ENCODE results near the gene PHOX2A. TPM values are rescaled to one million over a fixed set of nuclear protein-coding genes. Genes with fewer than 3 reads are reported as not detected.
A peak's percentile ranks its signal among the peaks of the same experiment; 100 is the strongest.

PHOX2A gene
- total RNA-seq (2021) (not detected in 2 replicates), Bru-seq, nascent RNA (not detected), BruChase-seq, experiment 1, labeled RNA remaining after a 2-hour chase (not detected), BruChase-seq, experiment 2, labeled RNA remaining after a 6-hour chase (not detected)
- long read RNA-seq = 0 reads

GRCh38 chr11:72244060-72244360 lies at the start of gene PHOX2A:
TSS of gene PHOX2A (minus strand) at chr11:72244176. CDS start at chr11:72244004, 172 bp downstream.
- intact Hi-C loops (cut with micrococcal nuclease; ENCODE audit: unreplicated experiment) = no loop called here
- peaks cover 90% of the 10 kb centered on the region for H3K27me3 ChIP-seq (replicated peaks; ENCODE audit: insufficient read depth, low read depth, low read length, poor library complexity)

GRCh38 chr11:72293391-72293790 lies 49.4 kb upstream of the PHOX2A start:
- CTCF ChIA-PET = no interaction called here
- intact Hi-C loops (cut with micrococcal nuclease; ENCODE audit: unreplicated experiment) = loop anchor here (5.0 kb wide), 1 partner anchor 119 kb away; no protein-coding TSS in a partner anchor
- no peaks in the 10 kb centered on the region for H3K4me1 ChIP-seq (ENCODE audit: insufficient read depth, low read length, poor library complexity, severe bottlenecking)
- no peaks in the 10 kb centered on the region for H3K36me3 ChIP-seq (ENCODE audit: insufficient read depth, low read length, poor library complexity, severe bottlenecking)
- H3K27ac ChIP-seq (ENCODE audit: low read depth, low read length, poor library complexity, severe bottlenecking) = no peak overlapping the region
- POLR2A ChIA-PET (ENCODE audit: low non-redundant PET) = interaction anchor here (0.6 kb wide), 1 partner anchor 85 kb away, joined by 3 read pairs; no protein-coding TSS in a partner anchor
- no peak overlapping the region for H3K4me3 ChIP-seq (ENCODE audit: low read depth, low read length, poor library complexity, severe bottlenecking)
- no peak for TF ChIP-seq EZH2 (IDR thresholded peaks at IDR 0.05; ENCODE audit: borderline replicate concordance, low read depth, low read length, poor library complexity, severe bottlenecking)
- TF ChIP-seq CTCF (conservative IDR thresholded peaks at IDR 0.05; ENCODE audit: low read depth, low read length) = no peak
- no peak for DNase-seq (ENCODE audit: low spot score)
- H3K27me3 ChIP-seq (replicated peaks; ENCODE audit: insufficient read depth, low read depth, low read length, poor library complexity) = no peaks in the 10 kb centered on the region
- no TSS peak for BruUV-seq (replicated peaks)
- no peaks in the 10 kb centered on the region for H3K9me3 ChIP-seq (ENCODE audit: low read depth, low read length, poor library complexity, severe bottlenecking)

More at GRCh38 chr11:72244060-72244360, at the start of gene PHOX2A:
- no TSS peak for BruUV-seq (replicated peaks)
- no peaks in the 10 kb centered on the region for H3K9me3 ChIP-seq (ENCODE audit: low read depth, low read length, poor library complexity, severe bottlenecking)
- H3K4me1 ChIP-seq (ENCODE audit: insufficient read depth, low read length, poor library complexity, severe bottlenecking) = no peaks in the 10 kb centered on the region
- no peak for DNase-seq (ENCODE audit: low spot score)
- ChIA-PET POLR2A (ENCODE audit: low non-redundant PET) (no interaction called here), CTCF (interaction anchor here (0.5 kb wide), 1 partner anchor 108 kb away, joined by 3 read pairs; no protein-coding TSS in a partner anchor)
- no peak within 1 kb of the TSS for H3K27ac ChIP-seq (ENCODE audit: low read depth, low read length, poor library complexity, severe bottlenecking)
- peak within 1 kb of the TSS; percentile 20 for H3K4me3 ChIP-seq (ENCODE audit: low read depth, low read length, poor library complexity, severe bottlenecking)
- TF ChIP-seq CTCF (conservative IDR thresholded peaks at IDR 0.05; ENCODE audit: low read depth, low read length) = no peak
- TF ChIP-seq EZH2 (IDR thresholded peaks at IDR 0.05; ENCODE audit: borderline replicate concordance, low read depth, low read length, poor library complexity, severe bottlenecking) = no peak
- H3K36me3 ChIP-seq (ENCODE audit: insufficient read depth, low read length, poor library complexity, severe bottlenecking) = no peaks in the 10 kb centered on the region

GRCh38 chr11:72292106-72292785 lies 48.3 kb upstream of the PHOX2A start:
- CTCF ChIA-PET = no interaction called here

More at GRCh38 chr11:72292106-72292785, 48.3 kb upstream of the PHOX2A start:
- no peak overlapping the region for H3K27ac ChIP-seq (ENCODE audit: low read depth, low read length, poor library complexity, severe bottlenecking)
- intact Hi-C loops (cut with micrococcal nuclease; ENCODE audit: unreplicated experiment) = loop anchor here (5.0 kb wide), 1 partner anchor 120 kb away; no protein-coding TSS in a partner anchor
- no peaks in the 10 kb centered on the region for H3K4me1 ChIP-seq (ENCODE audit: insufficient read depth, low read length, poor library complexity, severe bottlenecking)
- TF ChIP-seq CTCF (conservative IDR thresholded peaks at IDR 0.05; ENCODE audit: low read depth, low read length) (no peak), EZH2 (IDR thresholded peaks at IDR 0.05; ENCODE audit: borderline replicate concordance, low read depth, low read length, poor library complexity, severe bottlenecking) (no peak)
- no peaks in the 10 kb centered on the region for H3K9me3 ChIP-seq (ENCODE audit: low read depth, low read length, poor library complexity, severe bottlenecking)
- H3K36me3 ChIP-seq (ENCODE audit: insufficient read depth, low read length, poor library complexity, severe bottlenecking) = no peaks in the 10 kb centered on the region
- no peaks in the 10 kb centered on the region for H3K27me3 ChIP-seq (replicated peaks; ENCODE audit: insufficient read depth, low read depth, low read length, poor library complexity)
- no peak for DNase-seq (ENCODE audit: low spot score)
- no peak overlapping the region for H3K4me3 ChIP-seq (ENCODE audit: low read depth, low read length, poor library complexity, severe bottlenecking)
- no TSS peak for BruUV-seq (replicated peaks)
- POLR2A ChIA-PET (ENCODE audit: low non-redundant PET) = no interaction called here

All from A673 (cell line).